HG03135 (cell line): ENCODE data around the gene ADAMTSL2.
"Not testable (repeated sequence)": the region's sequence is repeated elsewhere in the genome, so short reads cannot be mapped to it uniquely, and the experiment has no call there.

Experiments used
- ATAC-seq: cut with Tn5 transposase; IDR thresholded peaks from one replicate; pipeline ENCODE4 v1.9.1; 2021; ENCODE audit warnings: mild to moderate bottlenecking, moderate library complexity; ENCODE audit not compliant: unreplicated experiment

The ADAMTSL2 gene

DNA sequence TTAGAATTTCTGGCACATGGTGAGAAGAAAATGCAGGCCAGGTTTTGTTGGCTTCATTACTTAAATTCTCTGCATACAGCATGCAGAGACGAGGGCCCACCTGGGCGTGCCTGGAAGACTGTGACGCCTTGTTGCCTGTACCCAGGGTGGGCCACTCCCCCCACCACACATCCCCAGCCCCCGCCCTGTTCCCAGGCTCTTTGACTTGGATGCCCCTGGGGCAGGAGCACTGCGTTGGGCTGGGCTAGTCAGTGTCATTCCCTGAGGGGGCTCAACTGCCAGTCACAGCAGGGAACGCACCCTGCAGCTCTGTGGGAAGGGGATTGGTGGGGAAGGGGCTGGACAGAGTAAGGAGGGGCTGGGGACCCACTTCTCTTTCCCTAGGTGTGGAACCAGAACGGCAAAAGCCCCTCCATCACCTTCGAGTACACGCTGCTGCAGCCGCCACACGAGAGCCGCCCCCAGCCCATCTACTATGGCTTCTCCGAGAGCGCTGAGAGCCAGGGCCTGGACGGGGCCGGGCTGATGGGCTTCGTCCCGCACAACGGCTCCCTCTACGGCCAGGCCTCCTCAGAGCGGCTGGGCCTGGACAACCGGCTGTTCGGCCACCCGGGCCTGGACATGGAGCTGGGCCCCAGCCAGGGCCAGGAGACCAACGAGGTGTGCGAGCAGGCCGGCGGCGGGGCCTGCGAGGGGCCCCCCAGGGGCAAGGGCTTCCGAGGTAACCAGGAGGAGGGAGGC lies 19.6 kb downstream of the ADAMTSL2 start:
- ATAC-seq = no peak

DNA sequence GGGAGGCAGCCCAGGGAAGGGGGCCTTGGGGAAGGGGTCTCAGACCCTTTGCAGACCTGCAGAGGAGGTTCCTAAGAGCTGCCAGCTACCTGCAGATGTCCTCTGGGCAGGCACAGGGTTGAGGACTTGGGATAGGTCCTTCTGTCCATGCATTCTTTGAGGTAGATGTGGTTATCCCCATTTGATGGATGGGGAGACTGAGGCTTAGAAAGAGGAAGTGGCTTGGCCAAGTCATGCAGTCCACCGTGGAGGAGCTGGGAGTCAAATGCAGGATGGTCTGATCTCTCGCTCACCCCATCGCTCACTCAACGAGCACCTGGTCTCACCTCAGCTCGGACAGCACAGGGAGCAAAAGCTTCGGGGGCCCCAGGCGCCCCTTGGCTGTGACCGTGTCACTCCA lies 20.2 kb downstream of the ADAMTSL2 start:
- ATAC-seq = no peak

DNA sequence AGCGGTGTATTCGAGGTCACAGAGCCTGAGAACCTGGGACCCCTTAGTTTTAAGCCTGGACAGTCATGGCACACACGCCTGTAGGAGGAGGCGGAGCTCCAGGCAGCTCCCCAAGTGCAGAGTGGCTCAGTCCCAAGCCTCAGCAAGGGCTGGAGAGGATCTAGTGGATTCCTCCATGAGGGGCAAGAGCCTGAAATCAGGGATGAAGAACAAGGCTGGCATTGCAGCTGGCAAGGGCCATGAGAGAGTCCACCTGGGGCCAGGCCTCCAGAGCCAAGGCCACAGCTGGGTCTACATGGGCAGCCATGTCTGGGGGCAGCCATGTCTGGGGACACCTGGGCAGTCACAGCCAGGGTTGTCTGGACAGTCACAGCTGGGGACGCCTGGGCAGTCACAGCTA lies 21.9 kb downstream of the ADAMTSL2 start:
- ATAC-seq = no peak

DNA sequence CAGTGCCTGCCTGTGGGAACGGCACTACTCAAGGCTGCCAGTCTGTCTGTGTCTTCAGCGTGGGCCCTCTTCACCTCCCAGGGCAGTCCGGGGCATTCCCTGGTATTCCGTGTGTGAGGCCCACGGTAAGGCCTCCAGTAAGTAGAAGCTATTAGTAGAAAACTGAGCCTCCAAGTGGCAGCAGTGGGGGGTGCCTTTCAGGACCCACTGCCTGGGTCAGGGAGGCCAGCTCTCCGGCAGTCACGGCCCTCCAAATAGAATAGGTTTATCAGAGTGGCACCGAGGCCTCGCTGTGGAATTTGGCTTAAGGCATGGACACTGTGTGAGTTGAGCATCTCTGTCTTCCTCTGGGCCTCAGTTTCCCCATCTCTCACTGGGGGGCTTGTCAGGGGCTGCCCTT lies 23.1 kb downstream of the ADAMTSL2 start:
- ATAC-seq = no peak

DNA sequence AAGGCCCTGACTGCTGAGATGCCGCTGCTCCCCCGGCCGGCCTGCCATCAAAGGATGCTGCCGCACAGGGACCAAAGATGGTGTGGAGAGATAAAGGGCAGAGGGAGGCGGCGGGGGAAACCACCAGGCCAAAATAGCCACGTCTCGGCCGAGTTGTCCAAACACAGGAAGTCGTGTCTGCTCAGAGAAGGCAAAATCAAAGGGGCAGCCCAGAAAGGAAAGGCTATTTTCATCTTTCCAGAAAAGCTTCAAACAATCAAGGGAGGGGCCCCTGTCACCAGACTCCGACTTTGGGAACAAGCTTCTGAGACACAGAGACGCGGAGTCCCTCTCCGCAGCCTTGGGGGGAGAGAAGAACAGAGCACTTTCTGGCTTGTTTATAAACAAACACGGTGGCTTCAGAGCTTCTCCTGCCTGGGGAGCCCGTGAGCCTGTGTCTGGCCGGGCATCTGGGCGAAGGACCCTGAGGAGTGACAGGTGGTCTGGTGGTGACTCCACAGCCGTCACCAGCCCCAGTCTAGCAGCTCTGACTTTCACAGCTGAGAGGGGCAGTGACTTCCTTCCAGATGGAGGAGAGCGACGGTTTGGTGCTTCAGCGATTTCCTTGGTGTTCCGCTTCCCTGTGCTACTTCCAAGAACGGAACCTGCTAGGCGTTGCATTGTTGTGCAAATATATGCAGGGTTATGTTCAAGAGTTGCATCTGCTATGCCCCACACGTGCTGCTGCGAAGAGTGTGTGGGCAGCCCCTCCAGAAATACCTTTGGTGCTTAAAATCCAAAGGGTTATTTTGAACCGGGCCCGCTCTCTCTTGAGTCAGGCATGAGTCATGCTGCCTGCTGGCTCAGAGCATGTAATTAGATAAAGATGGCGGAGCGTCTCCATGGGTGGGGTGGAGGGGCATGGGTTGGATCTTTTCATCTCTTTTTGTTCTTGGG lies 24.0 kb downstream of the ADAMTSL2 start:
- no peak for ATAC-seq

DNA sequence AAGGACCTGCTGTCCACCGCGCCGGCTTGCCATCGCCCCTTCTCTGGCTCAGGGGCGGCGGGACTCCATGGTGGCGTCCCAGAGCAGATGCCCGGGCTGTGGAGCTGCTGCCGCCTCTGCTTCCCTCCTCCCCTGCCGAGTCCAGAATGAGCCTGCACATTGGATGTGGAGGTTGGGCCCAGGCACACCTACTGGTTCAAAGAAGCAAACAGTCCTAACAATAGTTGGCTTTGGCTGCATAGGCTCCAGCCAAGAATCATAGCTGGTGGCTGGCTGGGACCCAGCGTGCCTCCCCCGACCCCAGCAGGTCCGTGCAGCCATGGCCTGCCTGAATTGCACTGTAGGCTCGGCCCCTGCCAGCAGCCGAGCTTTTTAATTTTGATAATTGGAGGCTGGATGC lies 25.8 kb downstream of the ADAMTSL2 start:
- ATAC-seq = no peak

DNA sequence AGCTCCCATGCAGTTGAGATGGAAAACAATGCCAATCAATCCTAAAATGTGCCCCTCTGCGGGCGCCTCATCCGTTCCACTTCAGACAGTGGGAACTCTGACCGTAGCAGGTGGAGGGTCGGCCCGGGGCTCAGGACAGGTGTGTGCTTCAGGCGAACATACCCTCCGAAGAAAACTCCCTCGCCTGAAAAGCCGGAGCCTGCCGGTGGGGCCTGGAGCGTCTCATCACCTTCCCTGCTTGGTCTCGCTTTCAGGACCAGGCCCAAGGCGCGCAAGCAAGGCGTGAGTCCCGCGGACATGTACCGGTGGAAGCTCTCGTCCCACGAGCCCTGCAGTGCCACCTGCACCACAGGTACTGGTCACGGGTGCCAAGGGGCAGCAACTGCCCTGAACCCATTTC lies 26.4 kb downstream of the ADAMTSL2 start:
- no peak for ATAC-seq

DNA sequence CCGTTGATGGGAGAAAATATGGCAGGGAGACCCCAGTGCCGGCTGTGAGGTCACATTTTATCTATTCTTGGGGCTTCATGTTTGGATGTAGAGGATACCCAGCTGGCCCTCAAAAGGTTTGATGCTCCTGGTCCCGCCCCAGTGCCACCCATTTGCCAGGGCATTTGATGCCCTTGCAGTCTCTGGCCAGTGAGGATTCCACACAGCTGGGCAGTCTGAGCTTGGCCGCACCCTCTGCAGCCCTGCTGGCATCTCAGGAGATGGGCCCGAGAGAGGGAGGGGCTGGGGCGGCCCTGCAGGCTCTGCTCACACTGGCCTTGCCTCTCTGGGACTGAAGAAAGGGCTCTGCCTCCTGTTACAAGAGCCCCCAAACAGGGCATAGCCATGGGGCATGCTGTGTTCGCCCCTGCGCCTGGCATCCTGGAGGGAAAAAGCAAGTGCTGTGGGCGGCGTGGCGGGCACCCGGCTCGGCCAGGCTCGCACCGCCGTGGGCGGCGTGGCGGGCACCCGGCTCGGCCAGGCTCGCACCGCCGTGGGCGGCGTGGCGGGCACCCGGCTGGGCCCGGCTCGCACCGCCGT lies 27.6 kb downstream of the ADAMTSL2 start:
- ATAC-seq = no peak

DNA sequence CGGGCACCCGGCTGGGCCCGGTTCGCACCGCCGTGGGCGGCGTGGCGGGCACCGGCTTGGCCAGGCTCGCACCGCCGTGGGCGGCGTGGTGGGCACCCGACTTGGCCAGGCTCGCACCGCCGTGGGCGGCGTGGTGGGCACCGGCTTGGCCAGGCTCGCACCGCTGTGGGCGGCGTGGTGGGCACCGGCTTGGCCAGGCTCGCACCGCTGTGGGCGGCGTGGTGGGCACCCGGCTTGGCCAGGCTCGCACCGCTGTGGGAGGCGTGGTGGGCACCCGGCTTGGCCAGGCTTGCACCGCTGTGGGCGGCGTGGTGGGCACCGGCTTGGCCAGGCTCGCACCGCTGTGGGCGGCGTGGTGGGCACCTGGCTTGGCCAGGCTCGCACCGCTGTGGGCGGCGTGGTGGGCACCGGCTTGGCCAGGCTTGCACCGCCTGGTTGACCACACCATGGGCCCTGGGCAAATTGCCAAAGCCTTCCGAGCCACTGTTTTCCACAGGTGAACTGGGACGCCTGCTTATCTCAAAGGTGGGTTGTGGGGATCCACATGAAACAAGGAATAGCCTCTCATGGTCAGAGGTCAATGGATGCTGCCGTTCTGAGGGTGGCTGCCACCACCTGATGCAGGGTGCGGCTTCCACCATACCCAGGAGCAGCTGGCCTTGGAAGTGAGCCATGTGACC lies 28.2 kb downstream of the ADAMTSL2 start:
- no peak for ATAC-seq

DNA sequence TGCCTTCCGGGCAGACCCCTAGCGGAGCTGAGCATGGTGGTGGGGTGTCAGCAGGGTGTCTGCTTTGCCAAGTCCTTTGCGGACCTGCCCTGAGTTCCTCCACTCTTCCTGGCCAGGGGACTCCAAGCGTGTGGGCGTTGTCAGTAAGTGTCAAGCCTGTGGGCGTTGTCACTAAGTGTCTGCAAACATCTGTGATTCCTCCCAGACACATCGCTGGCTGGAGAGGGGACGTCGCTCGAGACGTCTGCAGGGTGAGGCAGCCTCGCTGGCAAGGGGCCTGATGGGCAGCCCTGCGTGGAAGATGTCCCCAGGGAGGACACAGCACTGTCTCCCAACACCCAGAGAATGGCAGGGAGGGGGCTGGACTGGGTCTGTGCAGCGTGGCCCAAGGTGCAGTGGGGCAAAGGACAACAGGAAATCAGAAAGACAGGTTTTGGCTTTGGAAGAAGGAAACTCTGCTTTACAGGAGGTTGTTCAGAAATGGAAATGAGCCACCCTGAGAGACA lies 28.8 kb downstream of the ADAMTSL2 start:
- no peak for ATAC-seq

DNA sequence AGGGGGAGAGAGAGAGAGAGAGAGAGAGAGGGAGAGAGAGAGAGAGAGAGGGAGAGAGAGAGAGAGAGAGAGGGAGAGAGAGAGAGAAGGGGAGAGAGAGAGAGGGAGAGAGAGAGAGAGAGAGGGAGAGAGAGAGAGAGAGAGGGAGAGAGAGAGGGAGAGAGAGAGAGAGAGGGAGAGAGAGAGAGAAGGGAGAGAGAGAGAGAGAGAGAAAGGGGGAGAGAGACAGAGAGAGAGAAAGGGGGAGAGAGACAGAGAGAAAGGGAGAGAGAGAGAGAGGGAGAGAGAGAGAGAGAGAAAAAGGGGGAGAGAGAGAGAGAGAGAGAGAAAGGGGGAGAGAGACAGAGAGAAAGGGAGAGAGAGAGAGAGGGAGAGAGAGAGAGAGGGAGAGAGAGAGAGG lies 29.3 kb downstream of the ADAMTSL2 start:
- ATAC-seq = not testable (repeated sequence)

DNA sequence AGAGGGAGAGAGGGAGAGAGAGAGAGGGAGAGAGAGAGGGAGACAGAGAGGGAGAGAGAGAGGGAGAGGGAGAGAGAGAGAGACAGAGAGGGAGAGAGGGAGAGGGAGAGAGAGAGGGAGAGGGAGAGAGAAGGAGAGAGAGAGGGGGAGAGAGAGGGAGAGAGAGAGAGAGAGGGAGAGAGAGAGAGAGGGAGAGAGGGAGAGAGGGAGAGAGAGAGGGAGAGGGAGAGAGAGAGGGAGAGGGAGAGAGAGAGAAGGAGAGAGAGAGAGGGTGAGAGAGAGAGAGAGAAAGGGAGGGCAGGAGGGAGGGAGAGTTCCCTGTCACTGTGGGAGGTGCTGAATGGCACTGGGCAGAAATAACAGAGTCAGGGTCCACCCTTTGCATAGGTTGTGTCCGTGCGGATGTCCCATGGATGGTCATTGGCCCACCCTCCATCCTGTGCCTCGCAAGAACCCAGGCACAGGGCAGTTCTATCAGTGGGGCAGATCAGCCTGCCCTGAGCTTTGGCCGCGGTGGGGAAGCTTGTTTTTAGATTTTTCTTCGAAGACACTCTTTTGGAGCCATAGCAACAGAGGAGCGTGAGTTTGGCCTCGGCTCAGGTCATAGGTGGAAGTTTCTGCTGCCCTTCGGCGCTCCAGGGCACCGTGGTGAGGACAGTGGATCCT lies 30.1 kb downstream of the ADAMTSL2 start:
- ATAC-seq = no peak

DNA sequence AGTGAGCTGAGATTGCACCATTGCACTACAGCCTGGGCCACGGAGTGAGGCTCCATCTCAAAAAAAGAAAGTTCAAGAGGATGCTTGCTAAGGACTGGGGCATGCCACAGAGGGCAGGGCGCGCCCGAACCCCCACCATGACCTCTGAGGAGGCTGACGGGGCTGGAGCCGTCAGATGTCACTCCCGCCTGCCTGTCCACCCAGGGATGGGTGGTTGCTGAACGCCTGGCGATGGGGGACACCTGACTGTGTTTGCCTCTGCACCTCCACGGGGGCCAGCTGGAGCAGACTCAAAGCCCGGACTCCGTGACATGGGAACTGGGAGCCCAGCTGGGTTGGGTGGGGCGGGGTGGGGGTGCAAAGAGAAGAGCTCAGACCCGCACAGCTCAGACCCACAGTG lies 31.9 kb downstream of the ADAMTSL2 start:
- no peak for ATAC-seq

DNA sequence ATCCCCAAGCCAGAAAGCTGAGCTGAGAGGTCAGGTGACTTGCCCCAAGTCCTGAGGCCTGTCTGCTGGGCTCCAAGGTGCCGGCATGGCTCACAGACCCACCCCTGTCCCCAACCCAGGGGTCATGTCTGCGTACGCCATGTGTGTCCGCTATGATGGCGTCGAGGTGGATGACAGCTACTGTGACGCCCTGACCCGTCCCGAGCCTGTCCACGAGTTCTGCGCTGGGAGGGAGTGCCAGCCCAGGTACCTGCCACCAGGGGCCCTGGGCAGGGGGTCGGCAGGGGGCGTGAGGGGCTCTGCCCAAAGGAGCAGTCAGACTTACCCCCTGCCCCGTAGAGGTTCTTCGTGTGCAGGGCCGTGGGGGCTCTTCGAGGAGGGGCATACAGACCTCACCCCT lies 32.3 kb downstream of the ADAMTSL2 start:
- no peak for ATAC-seq

DNA sequence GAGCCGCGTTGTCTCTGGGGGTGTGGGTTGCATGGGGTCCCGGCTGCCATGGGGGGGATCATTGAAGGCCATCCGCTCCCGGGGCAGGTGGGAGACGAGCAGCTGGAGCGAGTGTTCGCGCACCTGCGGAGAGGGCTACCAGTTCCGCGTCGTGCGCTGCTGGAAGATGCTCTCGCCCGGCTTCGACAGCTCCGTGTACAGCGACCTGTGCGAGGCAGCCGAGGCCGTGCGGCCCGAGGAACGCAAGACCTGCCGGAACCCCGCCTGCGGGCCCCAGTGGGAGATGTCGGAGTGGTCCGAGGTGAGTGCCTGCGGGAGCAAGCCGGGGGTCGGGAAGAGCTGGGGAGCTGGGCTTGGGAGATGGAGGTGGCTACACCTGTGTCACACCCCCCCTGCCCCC lies 33.7 kb downstream of the ADAMTSL2 start:
- ATAC-seq = no peak

DNA sequence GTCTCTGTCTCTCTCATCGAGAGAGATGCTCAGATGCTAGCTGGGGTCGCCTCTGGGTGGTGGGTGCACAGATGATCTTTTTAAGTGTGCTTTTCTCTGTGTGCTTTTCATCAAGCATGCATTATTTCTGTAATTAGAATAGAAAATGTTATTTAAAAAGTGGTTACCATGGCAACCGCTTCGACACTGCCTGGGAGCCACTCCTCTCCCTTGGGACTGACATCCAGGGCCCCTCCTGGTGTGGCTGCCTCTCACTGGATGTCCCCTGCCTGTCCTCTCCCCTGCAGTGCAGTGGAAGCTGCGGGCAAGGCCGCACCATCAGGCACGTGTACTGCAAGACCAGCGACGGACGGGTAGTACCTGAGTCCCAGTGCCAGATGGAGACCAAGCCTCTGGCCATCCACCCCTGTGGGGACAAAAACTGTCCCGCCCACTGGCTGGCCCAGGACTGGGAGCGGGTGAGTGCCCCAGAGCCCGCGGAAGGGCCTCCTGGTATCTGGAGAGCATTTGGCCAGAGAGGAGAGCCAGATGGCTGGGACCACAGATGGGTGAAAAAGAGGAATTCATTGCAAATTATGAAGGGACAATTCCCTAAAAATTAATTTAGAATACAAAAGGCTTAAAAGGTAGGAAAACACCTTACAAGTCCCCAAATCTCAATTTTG lies 34.7 kb downstream of the ADAMTSL2 start:
- no peak for ATAC-seq

DNA sequence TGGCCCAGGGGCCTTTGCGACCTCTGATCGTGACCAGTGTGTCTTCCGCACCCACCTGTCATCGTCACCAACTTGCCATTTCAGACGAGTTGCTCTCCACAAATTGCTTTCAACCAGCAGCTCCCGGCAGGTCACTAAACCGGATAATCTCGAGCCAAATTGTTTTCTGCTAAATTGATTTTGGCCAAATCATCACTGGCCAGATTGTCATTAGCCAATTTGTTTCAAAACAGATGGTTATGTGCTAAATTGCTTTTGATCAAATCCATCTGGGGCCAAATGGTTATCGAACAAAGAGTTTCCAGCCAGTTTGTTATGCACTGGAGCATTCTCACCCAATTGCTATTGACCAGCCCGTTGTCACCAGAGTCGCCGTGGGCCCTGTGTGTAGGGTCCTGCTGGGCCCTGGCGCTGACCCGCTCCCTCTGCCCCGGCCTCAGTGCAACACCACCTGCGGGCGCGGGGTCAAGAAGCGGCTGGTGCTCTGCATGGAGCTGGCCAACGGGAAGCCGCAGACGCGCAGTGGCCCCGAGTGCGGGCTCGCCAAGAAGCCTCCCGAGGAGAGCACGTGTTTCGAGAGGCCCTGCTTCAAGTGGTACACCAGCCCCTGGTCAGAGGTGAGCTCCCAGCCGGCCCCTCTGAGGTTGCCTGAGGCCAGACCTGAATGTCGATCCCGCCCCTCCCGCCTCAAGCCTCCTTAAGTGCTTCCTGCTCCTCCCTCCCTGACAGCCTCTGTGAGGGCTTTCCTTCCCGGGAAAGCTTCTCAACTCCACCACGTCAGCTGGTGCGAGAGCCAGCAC lies 35.6 kb downstream of the ADAMTSL2 start:
- no peak for ATAC-seq

DNA sequence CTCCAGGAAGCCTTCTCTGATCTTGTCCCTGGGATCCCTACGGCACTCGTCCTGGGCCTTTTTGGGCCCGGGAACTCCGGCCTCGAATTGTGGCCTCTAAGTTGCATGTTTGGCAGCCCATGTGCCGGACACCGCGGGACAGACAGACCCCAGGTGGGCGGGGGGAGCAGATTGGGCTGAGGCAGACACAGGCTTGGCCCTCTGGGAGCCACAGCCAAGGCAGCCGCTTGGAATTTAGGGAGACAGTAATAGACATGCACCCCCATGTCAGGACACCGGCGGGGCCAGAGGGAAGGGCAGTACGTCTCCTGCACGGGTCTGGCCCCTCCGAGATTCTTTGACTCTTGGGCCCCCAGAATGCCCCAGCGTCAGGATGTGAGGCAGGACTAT lies 36.2 kb downstream of the ADAMTSL2 start:
- ATAC-seq = no peak

DNA sequence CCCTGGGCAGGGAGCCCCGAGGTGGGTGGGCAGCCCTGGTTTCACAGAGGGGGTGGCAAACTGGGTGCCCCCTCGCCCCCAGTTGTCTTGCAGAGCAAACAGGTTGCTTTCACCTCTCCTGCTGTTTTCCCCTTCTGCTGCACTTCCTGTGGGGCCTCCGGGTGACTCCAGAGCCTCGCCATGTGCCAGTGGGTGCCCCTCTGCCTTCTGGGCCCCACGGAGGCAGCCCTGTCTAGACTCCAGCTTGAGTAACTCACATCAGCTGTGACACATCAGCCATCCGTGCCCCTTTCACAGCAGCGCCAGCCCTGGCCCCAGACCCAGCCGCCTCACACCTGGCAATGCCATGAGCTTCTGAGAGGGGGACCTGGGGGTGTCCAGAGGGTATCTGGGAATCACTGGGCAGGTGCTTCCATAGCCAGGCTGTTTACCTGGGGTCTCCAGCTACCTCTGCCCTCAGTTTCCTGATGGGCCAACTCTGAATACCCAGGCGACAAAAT lies 36.9 kb downstream of the ADAMTSL2 start:
- no peak for ATAC-seq
